GM10248 (cell line): ENCODE results near the gene PIK3CG.
"Not testable (repeated sequence)": the region's sequence is repeated elsewhere in the genome, so short reads cannot be mapped to it uniquely, and the experiment has no call there.

Experiments used
- CTCF ChIA-PET: fragments of 300-600 bp; sonication (Branson Sonifier 250); formaldehyde crosslinking; extraction: SDS; loops from one replicate; lab custom pipeline; 2021; ENCODE audit warnings: antibody characterized with exemption; lab: Yijun Ruan, JAX
- POLR2A ChIA-PET: fragments of 350-650 bp; sonication (Branson Sonifier 250); formaldehyde crosslinking; extraction: SDS; loops from one replicate; lab custom pipeline; 2020; ENCODE audit warnings: antibody characterized with exemption; lab: Yijun Ruan, JAX
- DNase-seq: peaks from one replicate; pipeline ENCODE4 v3.0.0; 2012; ENCODE audit errors: extremely low spot score
- TF ChIP-seq, protein P1 (sequence below): IDR thresholded peaks from 2 replicates; pipeline ENCODE4 v1.5.1; 2012; ENCODE audit warnings: mild to moderate bottlenecking, low read depth; ENCODE audit errors: extremely low read depth, missing control alignments, control extremely low read depth

Gene PIK3CG

DNA sequence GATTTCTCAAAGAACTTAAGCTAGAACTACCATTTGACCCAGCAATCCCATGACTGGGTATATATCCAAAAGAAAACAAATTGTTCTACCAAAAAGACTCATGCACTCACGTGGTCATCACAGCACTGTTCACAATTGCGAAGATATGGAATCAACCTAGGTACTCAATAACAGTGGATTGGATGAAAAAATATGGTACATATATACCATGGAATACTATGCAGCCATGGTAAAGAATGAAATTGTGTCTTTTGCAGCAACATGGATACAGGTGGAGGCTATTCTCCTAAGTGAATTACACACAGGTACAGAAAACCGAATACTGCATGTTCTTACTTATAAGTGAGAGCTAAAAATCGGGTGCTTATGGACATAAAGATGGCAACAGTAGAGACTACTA, 61.8 kb downstream of the PIK3CG start:
- no peak for DNase-seq
- CTCF ChIA-PET, result no interaction called here
- TF ChIP-seq, protein P1, sequence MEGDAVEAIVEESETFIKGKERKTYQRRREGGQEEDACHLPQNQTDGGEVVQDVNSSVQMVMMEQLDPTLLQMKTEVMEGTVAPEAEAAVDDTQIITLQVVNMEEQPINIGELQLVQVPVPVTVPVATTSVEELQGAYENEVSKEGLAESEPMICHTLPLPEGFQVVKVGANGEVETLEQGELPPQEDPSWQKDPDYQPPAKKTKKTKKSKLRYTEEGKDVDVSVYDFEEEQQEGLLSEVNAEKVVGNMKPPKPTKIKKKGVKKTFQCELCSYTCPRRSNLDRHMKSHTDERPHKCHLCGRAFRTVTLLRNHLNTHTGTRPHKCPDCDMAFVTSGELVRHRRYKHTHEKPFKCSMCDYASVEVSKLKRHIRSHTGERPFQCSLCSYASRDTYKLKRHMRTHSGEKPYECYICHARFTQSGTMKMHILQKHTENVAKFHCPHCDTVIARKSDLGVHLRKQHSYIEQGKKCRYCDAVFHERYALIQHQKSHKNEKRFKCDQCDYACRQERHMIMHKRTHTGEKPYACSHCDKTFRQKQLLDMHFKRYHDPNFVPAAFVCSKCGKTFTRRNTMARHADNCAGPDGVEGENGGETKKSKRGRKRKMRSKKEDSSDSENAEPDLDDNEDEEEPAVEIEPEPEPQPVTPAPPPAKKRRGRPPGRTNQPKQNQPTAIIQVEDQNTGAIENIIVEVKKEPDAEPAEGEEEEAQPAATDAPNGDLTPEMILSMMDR, result no peak
- POLR2A ChIA-PET, result no interaction called here

DNA sequence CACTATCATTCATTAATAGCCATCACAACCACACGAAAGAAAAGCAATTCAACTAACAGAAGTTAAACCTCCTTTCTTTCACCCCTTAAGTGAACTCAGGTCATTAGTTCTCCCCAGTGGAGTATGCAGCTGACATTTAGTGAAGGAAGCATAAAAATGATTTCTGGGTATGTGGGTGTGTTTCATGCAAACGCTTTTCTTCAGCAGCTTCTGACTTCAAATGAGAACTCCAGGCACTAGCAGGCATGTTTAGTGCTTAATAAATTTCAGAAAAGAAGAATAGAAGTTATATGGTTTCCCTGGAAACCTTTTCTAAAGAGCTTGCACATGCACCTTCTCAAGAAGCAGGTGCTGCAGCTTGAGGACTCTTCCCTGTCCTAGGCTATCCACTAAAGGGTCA, 62.5 kb downstream of the PIK3CG start:
- TF ChIP-seq, protein P1, result no peak
- no peak for DNase-seq
- ChIA-PET CTCF (no interaction called here), POLR2A (no interaction called here)

DNA sequence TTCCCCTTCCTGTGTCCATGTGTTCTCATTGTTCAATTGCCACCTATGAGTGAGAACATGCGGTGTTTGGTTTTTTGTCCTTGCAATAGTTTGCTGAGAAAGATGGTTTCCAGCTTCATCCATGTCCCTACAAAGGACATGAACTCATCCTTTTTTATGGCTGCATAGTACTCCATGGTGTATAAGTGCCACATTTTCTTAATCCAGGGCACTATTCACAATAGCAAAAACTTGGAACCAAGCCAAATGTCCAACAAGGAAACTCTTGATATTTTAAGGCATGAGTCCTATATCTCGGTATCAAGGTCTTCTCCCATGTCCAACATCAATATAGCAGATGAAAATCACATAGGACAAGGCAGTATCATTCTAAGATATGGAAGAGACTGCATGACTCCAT, 64.5 kb downstream of the PIK3CG start:
- DNase-seq, CTCF ChIA-PET, POLR2A ChIA-PET: not testable (repeated sequence)

DNA sequence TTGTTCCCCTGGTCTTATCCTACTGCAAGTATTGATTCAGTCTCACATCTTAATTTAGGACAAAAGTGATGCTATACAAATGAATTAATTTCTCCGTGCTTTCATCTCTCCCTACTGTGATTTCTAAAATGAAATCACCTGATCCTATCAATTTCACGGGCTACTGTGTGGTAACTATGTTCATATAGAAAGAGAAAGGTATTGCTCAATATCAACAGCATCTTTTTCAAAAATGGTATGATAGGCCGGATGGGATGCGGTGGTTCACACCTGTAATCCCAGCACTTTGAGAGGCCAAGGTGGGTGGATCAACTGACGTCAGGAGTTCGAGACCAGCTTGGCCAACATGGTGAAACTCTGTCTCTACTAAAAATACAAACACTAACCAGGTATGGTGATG, 71.2 kb downstream of the PIK3CG start:
- no peak for DNase-seq
- TF ChIP-seq, protein P1, result no peak
- ChIA-PET POLR2A (no interaction called here), CTCF (no interaction called here)

DNA sequence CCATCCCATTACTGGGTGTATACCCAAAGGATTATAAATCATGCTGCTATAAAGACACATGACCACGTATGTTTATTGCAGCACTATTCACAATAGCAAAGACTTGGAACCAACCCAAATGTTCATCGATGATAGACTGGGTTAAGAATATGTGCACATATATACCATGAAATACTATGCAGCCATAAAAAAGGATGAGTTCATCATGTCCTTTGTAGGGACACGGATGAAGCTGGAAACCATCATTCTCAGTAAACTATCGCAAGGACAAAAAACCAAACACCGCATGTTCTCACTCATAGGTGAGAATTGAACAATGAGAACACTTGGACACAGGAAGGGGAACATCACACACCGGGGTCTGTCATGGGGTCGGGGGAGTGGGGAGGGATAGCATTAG, 73.0 kb downstream of the PIK3CG start:
- POLR2A ChIA-PET, DNase-seq, CTCF ChIA-PET: not testable (repeated sequence)

DNA sequence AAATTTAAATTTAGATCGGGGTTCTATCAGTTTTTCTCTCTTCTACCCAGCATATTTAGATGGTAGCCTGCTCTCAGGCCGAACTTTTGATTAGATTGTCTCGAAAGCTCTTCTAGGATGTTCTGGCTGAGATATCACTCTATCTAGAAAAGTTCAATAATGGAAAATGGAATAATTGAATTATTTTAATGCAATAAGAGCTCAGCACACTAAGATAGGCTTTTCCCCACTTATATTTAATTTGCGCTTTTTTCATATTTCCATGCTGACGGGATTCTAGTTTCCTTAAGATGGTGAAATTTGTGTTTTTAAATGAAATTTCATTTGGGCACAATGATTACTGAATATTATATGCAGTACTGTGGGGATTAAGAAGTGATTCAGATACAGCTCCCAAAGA, 73.7 kb downstream of the PIK3CG start:
- TF ChIP-seq, protein P1, result no peak
- POLR2A ChIA-PET, result no interaction called here
- CTCF ChIA-PET, result interaction anchor here (1.2 kb wide), 1 partner anchor 10 kb away, joined by 3 read pairs; no protein-coding TSS in a partner anchor
- DNase-seq, result no peak

DNA sequence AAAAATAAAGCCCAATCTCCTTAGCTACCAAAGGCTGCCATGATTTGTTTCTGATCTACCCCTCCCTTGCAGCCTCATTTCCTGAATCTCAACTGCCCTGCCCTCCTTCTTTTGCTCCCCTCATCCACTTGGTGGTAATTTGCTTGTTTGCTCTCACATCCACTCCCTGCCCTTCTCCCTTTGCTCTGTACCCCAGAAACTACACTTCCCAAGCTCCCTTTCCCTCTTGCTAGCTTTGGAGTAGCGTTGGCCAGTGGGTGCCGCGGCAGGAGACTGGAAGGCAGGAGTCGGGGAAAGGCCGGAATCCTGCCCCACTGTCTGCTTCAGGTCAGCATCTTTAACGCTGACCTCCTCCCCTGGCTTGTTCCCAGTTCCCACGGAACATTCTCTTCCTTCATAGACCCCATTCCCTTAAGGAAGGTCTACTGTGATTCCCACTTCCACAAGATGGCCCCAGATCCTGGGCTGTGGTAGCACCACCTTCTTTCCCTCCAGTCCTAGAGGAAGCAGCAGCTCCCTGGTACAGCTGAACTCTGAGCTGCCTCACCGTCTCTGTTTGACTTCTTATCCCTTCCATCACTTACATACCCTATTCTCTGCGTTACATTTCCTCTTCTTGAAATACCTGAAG, 79.1 kb downstream of the PIK3CG start:
- no peak for DNase-seq
- ChIA-PET POLR2A (no interaction called here), CTCF (no interaction called here)
- TF ChIP-seq, protein P1, result no peak

DNA sequence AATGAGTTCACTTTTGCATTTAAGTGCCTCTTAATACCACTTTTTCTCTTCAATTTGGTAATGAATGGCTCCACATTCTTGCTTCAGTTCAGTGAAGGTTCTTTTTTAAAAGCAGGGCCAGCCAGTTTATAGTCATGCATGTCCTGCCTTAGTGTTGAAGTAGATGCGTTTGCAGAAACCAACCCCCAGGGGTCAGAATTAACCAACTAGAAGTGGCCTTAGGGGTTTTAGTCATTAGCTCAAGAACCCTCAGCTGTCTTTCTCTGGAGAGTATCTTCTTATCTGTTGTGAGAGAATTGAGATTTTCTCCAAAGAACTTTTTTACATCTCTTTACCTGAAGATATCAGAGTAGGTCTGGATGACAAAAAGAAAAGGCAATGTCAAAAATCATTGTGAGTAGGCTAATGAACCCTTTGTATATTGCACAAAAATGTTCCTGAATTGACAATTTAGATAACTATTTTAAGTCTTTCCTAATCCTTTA, 82.2 kb downstream of the PIK3CG start:
- TF ChIP-seq, protein P1, result peak; percentile 36
- ChIA-PET CTCF (interaction anchor here (0.7 to 3.2 kb wide), 10 partner anchors 10 to 927 kb away, joined by 3 to 33 read pairs (median 4); no protein-coding TSS in a partner anchor), POLR2A (no interaction called here)
- peak; percentile 52 for DNase-seq
